ENCODE data around the gene RACGAP1.

- TF ChIP-seq REST (IDR thresholded peaks at IDR 0.05; ENCODE audit: borderline replicate concordance) (no peak), CTCF (IDR thresholded peaks at IDR 0.05; ENCODE audit: poor library complexity, severe bottlenecking) (peak; percentile 87), EZH2 (IDR thresholded peaks at IDR 0.05; ENCODE audit: borderline replicate concordance, insufficient read depth, low read length, poor library complexity, severe bottlenecking) (no peak), RAD21 (conservative IDR thresholded peaks at IDR 0.05) (peak; percentile 59), MXI1 (conservative IDR thresholded peaks at IDR 0.05; ENCODE audit: poor library complexity, severe bottlenecking) (no peak), EP300 (conservative IDR thresholded peaks at IDR 0.05; ENCODE audit: poor library complexity, severe bottlenecking) (no peak), TAF1 (IDR thresholded peaks at IDR 0.05; ENCODE audit: low read depth) (no peak)
Measured at GRCh38 chr12:49945394-49946080, 79.8 kb downstream of the RACGAP1 start.

All from neural cell (in vitro differentiated cells).